Muscle layer of colon (tissue), 2 donors: Measurements from ENCODE around the gene ZNHIT2.

Experiments
- H3K27ac ChIP-seq: one replicate; pipeline ENCODE4 v1.7.0; 2013; ENCODE audit warnings: low read depth, mild to moderate bottlenecking, low read length, moderate library complexity
- H3K27me3 ChIP-seq, 2 donors: one replicate each; pipeline ENCODE4 v1.7.0; 2013; ENCODE audit warnings: low read length in 2 of 2, mild to moderate bottlenecking in 2 of 2; ENCODE audit not compliant: insufficient read depth in 2 of 2, control insufficient read depth in 1 of 2
- H3K36me3 ChIP-seq: one replicate; pipeline ENCODE4 v1.7.0; 2013; ENCODE audit warnings: mild to moderate bottlenecking, low read length; ENCODE audit not compliant: insufficient read depth
- H3K4me1 ChIP-seq: one replicate; pipeline ENCODE4 v1.7.0; 2013; ENCODE audit warnings: mild to moderate bottlenecking, low read length; ENCODE audit not compliant: insufficient read depth
- H3K4me3 ChIP-seq, 2 donors: one replicate each; pipeline ENCODE4 v1.7.0; 2013; ENCODE audit warnings: low read length in 2 of 2, low read depth in 1 of 2, mild to moderate bottlenecking in 1 of 2, moderate library complexity in 1 of 2
- H3K9ac ChIP-seq: one replicate; pipeline ENCODE4 v1.7.0; 2013; ENCODE audit warnings: low read length
- H3K9me3 ChIP-seq: one replicate; pipeline ENCODE4 v1.7.0; 2013; ENCODE audit warnings: mild to moderate bottlenecking, low read length
- donor health status: abdominal sarcoma.
- donor health status: Adenocarcinoma of cecum.

The ZNHIT2 gene

GRCh38 chr11:65108469-65109123 is 8.9 kb downstream of the ZNHIT2 start:
- H3K4me3 ChIP-seq: no peak overlapping the region
- peaks cover 0 to 6% of the 10 kb centered on the region in 2 donors for H3K27me3 ChIP-seq
- H3K4me1 ChIP-seq: peaks cover 29% of the 10 kb centered on the region
- H3K36me3 ChIP-seq: peaks cover 24% of the 10 kb centered on the region
- no peaks in the 10 kb centered on the region for H3K9me3 ChIP-seq
- H3K9ac ChIP-seq: no peak overlapping the region
- no peak overlapping the region for H3K27ac ChIP-seq

GRCh38 chr11:65107751-65108468 is 9.6 kb downstream of the ZNHIT2 start:
- Histone ChIP-seq H3K27ac (no peak overlapping the region), H3K4me3 (no peak overlapping the region), H3K9me3 (no peaks in the 10 kb centered on the region), H3K36me3 (peaks cover 24% of the 10 kb centered on the region), H3K27me3 (peaks cover 0 to under 1% of the 10 kb centered on the region in 2 donors), H3K9ac (no peak overlapping the region), H3K4me1 (peaks cover 22% of the 10 kb centered on the region)

DNA sequence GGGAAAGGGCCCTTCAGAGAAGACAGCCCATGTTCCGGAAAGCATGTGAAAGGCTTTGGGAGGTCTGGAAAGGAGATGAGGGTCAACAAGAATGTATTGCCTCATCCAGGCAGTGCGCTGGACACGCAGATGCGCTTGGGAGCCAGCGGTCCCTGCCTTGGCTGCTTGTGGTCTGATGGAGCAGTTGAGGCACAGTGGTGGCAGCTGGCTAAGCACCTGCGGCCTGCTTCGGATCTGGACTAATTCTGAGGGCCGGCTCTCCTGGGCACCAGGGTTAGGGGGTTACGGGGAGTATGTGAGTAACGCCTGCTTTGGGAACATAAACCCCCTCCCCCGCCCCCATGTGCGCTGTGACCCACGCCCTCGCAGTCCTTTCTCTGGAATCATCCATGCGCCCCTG is 10.4 kb downstream of the ZNHIT2 start:
- Histone ChIP-seq H3K4me3 (no peak overlapping the region), H3K27ac (no peak overlapping the region), H3K36me3 (peaks cover 24% of the 10 kb centered on the region), H3K4me1 (peaks cover 19% of the 10 kb centered on the region), H3K9me3 (no peaks in the 10 kb centered on the region), H3K27me3 (no peaks in the 10 kb centered on the region), H3K9ac (no peak overlapping the region)

DNA sequence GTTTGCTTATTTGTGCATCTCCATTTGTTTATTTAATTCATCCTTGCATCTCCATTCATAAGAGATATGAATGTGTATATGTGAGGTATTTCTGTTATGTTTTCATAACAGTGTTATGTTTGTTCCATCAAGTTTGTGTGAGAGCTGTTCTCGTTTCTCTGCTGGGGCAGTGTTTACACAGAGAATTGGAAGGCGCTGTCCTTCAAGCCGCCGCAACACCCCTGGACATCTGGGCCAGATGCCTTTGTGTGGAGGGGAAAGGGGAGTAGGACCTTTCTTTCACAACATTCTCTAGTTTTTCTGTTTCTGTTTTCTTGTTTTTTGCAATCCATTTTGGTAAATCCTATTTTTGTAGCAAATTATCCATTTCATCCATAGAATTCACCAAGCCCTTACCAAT is 12.9 kb downstream of the ZNHIT2 start:
- Histone ChIP-seq H3K36me3 (peaks cover 24% of the 10 kb centered on the region), H3K4me1 (no peaks in the 10 kb centered on the region), H3K9me3 (no peaks in the 10 kb centered on the region), H3K4me3 (no peak overlapping the region), H3K27ac (no peak overlapping the region), H3K9ac (no peak overlapping the region), H3K27me3 (no peaks in the 10 kb centered on the region)

DNA sequence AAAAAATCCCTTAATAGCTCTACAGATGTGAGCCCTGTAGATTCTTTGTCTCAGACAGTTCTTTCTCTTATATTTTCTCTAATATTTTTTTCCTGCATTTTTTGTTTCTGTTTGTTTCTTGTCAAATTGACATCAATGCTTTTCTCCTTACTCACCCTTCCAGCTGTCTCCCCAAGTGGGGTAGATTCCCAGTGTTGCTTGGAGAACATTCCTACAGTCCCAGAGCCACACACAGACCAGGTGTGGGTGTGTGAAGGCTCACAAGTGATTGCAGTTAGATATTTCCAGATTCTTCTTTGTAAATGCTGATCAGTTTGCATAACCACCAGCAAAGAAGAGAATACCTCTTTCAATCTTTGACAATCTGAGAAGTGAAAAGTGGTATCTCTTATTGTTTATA is 14.0 kb downstream of the ZNHIT2 start:
- H3K9ac ChIP-seq: no peak overlapping the region
- no peak overlapping the region for H3K27ac ChIP-seq
- peaks cover 22% of the 10 kb centered on the region for H3K36me3 ChIP-seq
- no peaks in the 10 kb centered on the region for H3K4me1 ChIP-seq
- no peak overlapping the region for H3K4me3 ChIP-seq
- H3K9me3 ChIP-seq: no peaks in the 10 kb centered on the region
- no peaks in the 10 kb centered on the region for H3K27me3 ChIP-seq

GRCh38 chr11:65102142-65103095 is 15.1 kb downstream of the ZNHIT2 start:
- no peaks in the 10 kb centered on the region for H3K9me3 ChIP-seq
- no peak overlapping the region for H3K4me3 ChIP-seq
- H3K4me1 ChIP-seq: peaks cover under 1% of the 10 kb centered on the region
- no peaks in the 10 kb centered on the region for H3K27me3 ChIP-seq
- H3K36me3 ChIP-seq: peaks cover 27% of the 10 kb centered on the region
- no peak overlapping the region for H3K27ac ChIP-seq
- H3K9ac ChIP-seq: no peak overlapping the region

DNA sequence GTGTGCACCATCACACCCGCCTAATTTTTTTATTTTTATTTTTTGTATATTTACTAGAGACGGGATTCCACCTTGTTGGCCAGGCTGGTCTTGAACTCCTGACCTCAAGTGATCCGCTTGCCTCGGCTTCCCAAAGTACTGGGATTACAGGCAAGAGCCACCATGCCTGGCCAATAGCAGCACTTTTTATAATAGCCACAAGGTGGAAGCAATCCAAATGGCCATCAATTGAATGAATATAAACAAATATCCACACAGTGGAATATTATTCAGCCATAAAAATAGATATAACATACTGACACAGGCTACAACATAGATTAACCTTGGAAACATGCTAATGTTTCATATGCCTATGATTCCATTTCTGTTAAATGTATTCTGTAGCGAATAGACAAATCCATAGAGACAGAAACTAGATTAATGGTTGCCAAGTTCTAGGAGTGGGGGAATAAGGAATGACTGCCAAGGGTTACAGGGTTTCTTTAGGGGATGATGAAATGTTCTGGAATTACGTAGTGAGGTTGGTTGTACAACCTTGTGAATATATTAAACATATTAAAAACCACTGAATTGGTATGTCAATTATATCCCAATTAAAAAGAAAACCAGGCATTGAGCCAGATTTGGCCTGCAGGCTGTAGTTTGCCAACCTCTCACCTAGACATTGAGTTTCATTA is 16.7 kb downstream of the ZNHIT2 start:
- Histone ChIP-seq H3K36me3 (peaks cover 24% of the 10 kb centered on the region), H3K9me3 (no peaks in the 10 kb centered on the region), H3K27me3 (no peaks in the 10 kb centered on the region), H3K9ac (no peak overlapping the region), H3K4me3 (no peak overlapping the region), H3K4me1 (peaks cover 8% of the 10 kb centered on the region), H3K27ac (no peak overlapping the region)

GRCh38 chr11:65096926-65097325 is 20.6 kb downstream of the ZNHIT2 start:
- Histone ChIP-seq H3K27ac (peak overlapping the region; percentile 86), H3K36me3 (peaks cover 13% of the 10 kb centered on the region), H3K4me1 (peaks cover 12% of the 10 kb centered on the region), H3K9ac (no peak overlapping the region), H3K9me3 (no peaks in the 10 kb centered on the region), H3K4me3 (peak overlapping the region; percentile 77 to 85), H3K27me3 (no peaks in the 10 kb centered on the region)

DNA sequence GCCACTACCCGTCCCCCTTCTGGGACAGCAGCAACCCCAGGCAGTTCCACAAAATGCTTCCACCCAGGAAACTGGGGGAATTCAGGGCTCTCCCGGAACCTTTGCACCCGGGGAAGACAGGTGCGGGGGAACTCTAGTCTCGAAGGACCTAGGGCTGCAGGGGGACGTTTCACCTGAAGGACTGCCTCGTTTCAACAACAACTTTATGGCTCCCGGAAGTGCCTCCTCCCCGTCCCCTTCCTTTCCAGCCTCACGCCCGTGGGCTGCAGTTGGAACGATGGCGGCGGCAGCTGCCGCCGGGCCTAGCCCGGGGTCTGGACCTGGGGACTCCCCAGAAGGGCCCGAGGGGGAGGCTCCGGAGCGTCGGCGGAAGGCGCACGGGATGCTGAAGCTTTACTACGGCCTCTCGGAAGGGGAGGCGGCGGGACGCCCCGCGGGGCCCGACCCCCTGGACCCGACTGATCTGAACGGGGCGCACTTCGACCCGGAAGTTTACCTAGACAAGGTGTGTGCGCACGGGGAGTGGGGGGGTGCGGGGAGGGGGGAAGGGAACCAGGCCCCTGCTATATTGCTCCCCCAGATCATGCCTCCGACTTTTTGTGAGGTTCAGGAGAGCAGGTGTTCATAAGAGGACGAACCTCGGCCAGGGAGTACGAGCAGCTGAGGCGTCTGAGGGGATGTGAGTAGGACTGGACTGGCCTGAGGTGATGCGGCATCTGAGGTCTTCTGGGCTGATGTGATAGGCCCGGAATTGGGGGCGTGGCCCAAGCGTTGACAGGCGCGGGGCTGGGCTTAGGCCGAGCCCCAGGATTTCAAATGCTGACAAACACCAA is 21.3 kb downstream of the ZNHIT2 start, which contains the start of gene VPS51:
Gene VPS51, plus strand, starts transcription at position 241 of the 833 bp plus-strand sequence. Its CDS starts 37 bp downstream, at position 278.
- Histone ChIP-seq H3K36me3 (peaks cover 13% of the 10 kb centered on the region), H3K4me1 (peaks cover 12% of the 10 kb centered on the region)

DNA sequence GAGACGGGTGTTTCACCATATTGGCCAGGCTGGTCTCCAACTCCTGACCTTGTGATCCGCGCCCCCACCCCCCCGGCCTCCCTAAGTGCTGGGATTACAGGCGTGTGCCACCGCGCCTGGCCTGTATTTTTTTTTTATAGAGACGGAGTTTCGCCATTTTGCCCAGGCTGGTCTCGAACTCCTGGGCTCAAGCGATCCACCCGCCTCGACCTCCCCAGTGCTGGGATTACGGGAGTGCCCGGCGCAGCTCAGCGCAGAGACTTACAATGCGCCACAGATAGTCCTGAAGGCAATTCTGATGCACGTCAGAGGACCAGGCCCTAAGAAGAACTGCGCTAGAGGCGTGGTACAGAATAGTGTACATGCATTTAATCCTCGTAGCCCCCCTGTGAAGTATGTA is 22.1 kb downstream of the ZNHIT2 start:
- H3K27ac ChIP-seq: peak overlapping the region; percentile 41
- no peak overlapping the region for H3K9ac ChIP-seq
- H3K9me3 ChIP-seq: no peaks in the 10 kb centered on the region
- peak overlapping the region in 1 of 2 donors; percentile 85 for H3K4me3 ChIP-seq
- peaks cover 12% of the 10 kb centered on the region for H3K4me1 ChIP-seq
- H3K27me3 ChIP-seq: no peaks in the 10 kb centered on the region
- peaks cover 13% of the 10 kb centered on the region for H3K36me3 ChIP-seq

More for the DNA sequence above, 21.3 kb downstream of the ZNHIT2 start, which contains the start of gene VPS51:
- Histone ChIP-seq H3K9ac (peak within 1 kb of the TSS; percentile 53), H3K27ac (peak within 1 kb of the TSS; percentile 86), H3K27me3 (no peaks in the 10 kb centered on the region), H3K9me3 (no peaks in the 10 kb centered on the region), H3K4me3 (peak within 1 kb of the TSS; percentile 77 to 85)
